ENCODE data around the gene SHE.
"Not testable (repeated sequence)": the region's sequence is repeated elsewhere in the genome, so short reads cannot be mapped to it uniquely, and the experiment has no call there.

The SHE gene

DNA sequence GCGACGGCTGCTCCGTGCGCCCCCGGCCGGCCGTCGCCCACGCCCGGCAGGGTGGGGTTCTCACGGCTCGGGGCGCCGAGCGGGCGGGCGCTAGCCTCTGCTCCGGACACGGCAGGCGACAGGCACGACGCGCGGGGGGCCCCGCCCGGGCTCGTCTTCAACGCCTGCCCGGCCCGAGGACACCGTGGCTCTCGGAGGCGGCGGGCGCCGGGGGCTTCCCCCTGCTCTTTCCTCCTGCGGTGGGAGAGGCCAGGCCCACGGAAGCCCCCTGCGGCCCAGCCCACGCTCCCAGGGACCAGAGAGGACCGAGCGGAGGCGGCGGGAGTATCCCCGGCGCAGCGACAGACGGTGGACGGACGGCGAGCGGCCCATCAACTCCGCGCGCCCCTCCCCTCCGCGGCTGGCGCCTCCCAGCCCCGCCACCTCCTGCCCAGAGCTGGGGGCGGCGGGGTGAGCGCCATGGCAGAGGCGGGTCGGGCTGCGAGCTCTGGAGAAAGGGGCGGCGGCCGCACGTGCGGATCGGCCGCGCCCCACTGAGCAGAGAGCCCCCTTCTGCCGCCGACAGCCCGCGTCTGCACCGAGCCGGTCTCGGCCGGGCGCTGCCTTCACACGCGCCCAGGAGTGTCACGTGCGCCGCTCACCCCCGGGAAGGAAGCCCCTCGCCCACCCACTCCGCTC lies at the start of gene SHE, which contains the start of gene TDRD10:
TSS of gene SHE (minus strand) at position 347 of the 678 bp plus-strand sequence. CDS start 386 bp downstream, outside the sequence.
TSS of gene TDRD10 (plus strand) at position 154 of the 678 bp plus-strand sequence. CDS start 4,685 bp downstream, outside the sequence.
- no peak for DNase-seq

- DNase-seq = no peak
Measured at GRCh38 chr1:154551474-154551873, 49.3 kb upstream of the SHE start.

- no peak for DNase-seq
Measured at GRCh38 chr1:154550657-154551056, 48.4 kb upstream of the SHE start.

DNA sequence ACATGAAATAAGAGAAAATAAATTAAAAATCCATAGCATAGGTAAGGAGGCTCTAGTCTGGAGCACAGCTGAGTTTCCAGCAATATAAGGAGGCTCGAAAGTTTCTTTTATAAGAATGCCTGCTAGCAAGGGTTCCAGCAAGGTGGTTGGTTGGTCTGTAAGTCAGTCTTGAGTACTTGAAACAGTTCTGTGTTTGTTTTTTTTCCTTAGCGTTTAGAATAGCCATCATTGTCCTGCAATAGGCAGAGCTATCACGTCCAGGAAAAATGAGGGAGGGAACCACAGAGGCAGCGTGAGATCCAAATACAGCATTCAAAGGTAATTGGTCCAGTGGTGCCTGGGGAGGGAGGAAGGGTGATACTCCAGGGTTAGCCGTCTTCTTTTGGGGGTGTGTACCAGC lies 47.9 kb upstream of the SHE start:
- DNase-seq = no peak

GRCh38 chr1:154549202-154549770 lies 47.1 kb upstream of the SHE start:
- DNase-seq = no peak

DNA sequence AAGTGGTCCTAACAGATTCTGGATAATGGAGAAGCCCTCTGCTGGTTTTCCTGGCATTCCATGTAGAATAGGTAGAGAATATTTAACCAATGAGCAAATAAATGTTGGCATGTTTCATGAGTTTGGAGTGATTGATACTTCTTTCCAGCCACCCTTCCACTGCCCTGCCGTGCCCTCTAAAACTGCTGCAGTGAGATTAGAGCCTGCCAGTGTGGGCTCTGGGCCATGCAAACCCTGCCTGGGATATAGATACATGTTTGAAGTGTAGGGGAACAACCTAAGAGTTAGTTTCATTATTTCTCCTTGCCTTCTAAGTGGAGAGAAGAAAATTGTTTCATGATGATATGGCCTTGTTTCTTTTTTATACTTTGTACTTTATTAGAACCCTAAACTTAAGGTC lies 45.8 kb upstream of the SHE start:
- DNase-seq = no peak

DNA sequence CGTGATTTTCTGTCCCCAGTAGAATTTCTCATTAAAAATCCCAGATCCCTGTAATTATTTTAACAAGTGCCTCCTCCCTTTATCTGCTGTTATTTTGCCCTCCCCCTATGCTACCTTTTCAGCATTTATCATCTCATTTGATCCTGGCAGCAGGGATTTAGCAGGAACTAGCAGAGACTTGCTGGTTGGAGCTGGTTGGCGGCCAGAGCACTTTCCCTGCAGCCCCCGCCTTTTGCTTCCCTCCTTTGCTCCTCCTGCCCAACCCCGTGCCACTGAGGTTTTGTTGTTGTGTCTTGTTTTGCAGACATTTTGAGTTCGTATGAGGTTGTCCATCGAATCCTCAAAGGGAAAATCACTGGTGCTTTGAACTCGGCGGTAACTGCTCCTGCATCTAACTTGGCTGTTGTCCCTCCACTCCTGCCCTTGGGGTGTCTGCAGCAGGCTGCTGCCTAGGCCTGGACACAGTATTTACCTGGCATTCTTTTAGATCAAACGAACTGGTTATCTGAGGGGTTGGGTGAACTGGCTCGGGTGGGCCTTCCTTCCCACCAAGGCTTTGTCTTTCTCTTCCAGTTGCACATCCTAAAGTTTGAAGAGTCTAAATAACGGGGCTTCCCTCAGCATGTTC lies 45.0 kb upstream of the SHE start:
- no peak for DNase-seq

- peak; percentile 21 for DNase-seq
Measured at GRCh38 chr1:154546264-154547063, 44.3 kb upstream of the SHE start.

DNA sequence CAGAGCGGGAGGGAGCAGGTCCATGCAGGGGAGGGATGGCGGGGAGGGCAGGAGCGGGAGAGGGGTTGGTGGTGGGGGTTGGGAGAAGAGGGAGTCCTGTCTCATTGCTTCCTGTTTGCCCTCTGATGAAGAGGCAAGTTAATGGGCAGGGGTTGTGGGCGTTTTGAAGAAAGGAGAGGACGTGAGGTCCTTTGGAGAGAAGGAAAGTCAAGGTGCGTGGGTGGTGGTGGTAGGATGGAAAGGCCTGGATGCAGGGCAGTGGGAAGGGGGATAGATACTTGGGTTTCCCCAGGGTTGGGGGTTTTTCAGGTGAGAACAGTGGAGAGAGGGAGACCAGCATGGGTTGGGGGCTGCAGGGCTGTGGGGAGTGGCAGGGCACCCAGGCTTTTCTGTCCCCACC lies 39.0 kb upstream of the SHE start:
- no peak for DNase-seq

GRCh38 chr1:154539486-154540483 lies 37.6 kb upstream of the SHE start:
- no peak for DNase-seq

- DNase-seq = no peak
Measured at GRCh38 chr1:154536570-154536969, 34.4 kb upstream of the SHE start.

DNA sequence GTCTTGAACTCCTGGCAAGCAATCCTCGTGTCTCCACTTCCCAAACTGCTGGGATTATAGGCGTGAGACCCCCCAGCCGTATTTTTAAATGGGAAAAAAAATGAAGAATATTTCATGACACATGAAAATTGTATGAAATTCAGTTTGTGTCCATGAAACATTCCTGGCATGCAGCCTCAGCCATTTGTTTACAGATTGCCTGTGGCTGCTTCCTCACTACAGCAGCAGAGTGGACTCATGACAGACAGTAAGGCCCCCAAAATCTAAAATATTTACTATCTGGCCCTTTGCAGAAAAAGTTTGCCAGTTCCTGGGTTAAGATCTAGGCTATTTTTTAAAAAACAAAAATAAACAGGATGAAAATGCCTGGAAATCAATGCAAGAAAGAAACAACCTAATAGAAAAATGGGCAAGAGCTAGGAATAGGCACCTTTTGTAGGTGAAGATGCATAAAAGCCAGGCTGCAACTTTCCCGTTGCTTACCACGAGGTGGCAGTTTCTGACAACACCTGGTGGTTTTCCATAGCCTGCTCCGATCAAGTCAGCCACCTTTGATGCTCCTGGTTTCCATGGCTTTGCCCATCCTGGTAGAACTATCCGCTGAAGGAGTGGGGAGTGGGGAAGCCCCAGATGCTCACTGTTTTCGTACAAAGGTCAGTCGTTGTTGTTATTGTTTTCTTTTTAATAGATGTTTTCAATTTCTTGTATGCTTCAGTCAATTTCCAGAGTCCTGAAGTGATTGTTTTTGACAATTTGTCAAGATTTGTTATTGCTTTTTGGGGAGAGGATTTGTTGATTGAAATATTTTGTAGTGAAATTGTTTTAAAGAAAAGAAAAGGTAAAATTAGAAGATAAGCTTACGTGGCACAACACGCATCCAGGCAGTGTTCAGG lies 32.0 kb upstream of the SHE start:
- no peak for DNase-seq

DNA sequence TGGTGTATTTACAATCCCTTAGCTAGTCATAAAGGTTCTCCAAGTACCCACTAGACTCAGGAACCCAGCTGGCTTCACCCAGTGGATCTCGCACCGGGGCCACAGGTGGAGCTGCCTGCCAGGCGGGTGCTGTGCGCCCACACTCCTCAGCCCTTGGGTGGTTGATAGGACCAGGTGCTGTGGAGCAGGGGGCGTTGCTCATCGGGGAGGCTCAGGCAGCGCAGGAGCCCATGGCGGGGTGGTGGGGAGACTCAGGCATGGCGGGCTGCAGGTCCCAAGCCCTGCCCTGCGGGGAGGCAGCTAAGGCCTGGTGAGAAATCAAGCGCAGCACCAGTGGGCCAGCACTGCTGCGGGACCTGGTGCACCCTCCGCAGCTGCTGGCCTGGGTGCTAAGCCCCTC lies 29.7 kb upstream of the SHE start:
- not testable (repeated sequence) for DNase-seq

GRCh38 chr1:154529308-154529707 lies 27.1 kb upstream of the SHE start:
- DNase-seq = no peak

- no peak for DNase-seq
Measured at GRCh38 chr1:154527192-154527591, 25.0 kb upstream of the SHE start.

GRCh38 chr1:154524881-154525280 lies 22.7 kb upstream of the SHE start:
- DNase-seq = no peak

- no peak for DNase-seq
Measured at GRCh38 chr1:154521695-154522094, 19.5 kb upstream of the SHE start.

- DNase-seq = no peak
Measured at GRCh38 chr1:154520333-154520732, 18.1 kb upstream of the SHE start.

GRCh38 chr1:154519591-154519991 lies 17.4 kb upstream of the SHE start:
- DNase-seq = no peak

DNA sequence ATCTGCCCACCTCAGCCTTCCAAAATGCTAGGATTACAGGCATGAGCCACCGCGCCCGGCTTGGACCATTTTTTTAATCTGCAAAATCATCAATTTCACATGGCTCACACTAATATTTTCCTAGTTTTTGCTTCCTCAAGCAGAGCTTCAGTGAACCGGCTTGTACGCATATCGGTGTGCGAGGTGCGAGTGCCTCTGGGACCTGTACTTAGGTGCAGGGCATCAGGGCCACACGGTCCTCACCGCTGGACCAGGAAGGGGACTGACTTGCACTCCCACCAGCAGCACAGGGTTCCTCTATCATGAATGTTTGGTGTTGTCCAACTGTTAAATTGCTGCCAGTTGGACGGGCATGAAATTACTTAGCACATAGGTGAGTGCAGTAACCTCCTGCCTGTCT lies 15.4 kb upstream of the SHE start:
- no peak for DNase-seq

GRCh38 chr1:154514066-154514553 lies 11.9 kb upstream of the SHE start:
- no peak for DNase-seq

Data from activated T-cell treated with anti-CD3 and anti-CD28 coated beads for 4 hours (primary cell).